ENCODE results near the gene RTTN. TPM values are rescaled to one million over a fixed set of nuclear protein-coding genes. Genes with fewer than 3 reads are reported as not detected.

Gene RTTN
- total and polyA plus RNA-seq, 2 donors (not counting 3 experiments of a cell fraction or from before 2014, with no cell fraction given) = 3.1 to 17.4 TPM

DNA sequence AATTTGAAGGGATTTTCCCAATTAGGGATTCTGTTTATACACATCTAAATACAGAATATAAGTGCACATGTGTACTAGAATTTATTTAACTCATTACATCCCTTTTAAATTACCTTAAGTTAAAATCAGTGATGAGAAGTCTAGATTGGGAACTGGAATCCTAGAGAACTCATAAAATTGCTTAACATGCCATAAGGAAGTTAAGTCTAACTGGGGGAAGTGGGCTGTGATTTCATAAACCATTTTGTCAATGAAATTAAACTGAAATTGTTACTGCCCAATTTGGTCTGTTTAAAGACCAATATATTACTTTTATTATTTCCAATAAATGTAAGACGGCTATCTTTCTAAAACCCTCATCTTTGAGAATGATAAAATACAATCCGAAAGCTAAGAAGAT is 185.5 kb downstream of the RTTN start:
- CTCF ChIA-PET = no interaction called here
- DNase-seq (ENCODE audit: low read depth, low spot score) (no peak), FAIRE-seq (no peak)
- Histone ChIP-seq H3K9ac (replicated peaks; ENCODE audit: extremely low read depth, insufficient read depth, low read length) (no peak overlapping the region), H3K79me2 (ENCODE audit: control insufficient read depth, insufficient read depth, low read length) (no peaks in the 10 kb centered on the region), H3K9me1 (replicated peaks; ENCODE audit: control insufficient read depth, extremely low read depth, insufficient read depth, low read length) (no peaks in the 10 kb centered on the region), H4K20me1 (replicated peaks; ENCODE audit: control insufficient read depth, extremely low read depth, insufficient read depth, low read length) (no peaks in the 10 kb centered on the region), H3K27ac (ENCODE audit: insufficient read depth, low read depth, low read length) (no peak overlapping the region), H3K9me3 (replicated peaks; ENCODE audit: control insufficient read depth, insufficient read depth, low read length) (no peaks in the 10 kb centered on the region), H3K4me3 (replicated peaks in 1 of 3; ENCODE audit: insufficient read depth in 1 of 3, low read depth in 1 of 3, low read length in 3 of 3) (no peak overlapping the region), H3K36me3 (ENCODE audit: control insufficient read depth in 2 of 2, extremely low read depth in 1 of 2, insufficient read depth in 2 of 2, low read length in 2 of 2) (peaks cover 0 to 4% of the 10 kb centered on the region in 2 experiments), H3K4me1 (ENCODE audit: control insufficient read depth, extremely low read depth, insufficient read depth, low read length) (no peaks in the 10 kb centered on the region), H3K27me3 (ENCODE audit: control insufficient read depth in 2 of 2, insufficient read depth in 2 of 2, low read length in 2 of 2) (no peaks in the 10 kb centered on the region), H2AFZ (ENCODE audit: low read depth, low read length) (no peak overlapping the region), H3K4me2 (ENCODE audit: insufficient read depth, low read length) (no peak overlapping the region)
- TF ChIP-seq POLR2A (IDR thresholded peaks at IDR 0.05; ENCODE audit: low read depth, low read length) (no peak), POLR2AphosphoS5 (IDR thresholded peaks at IDR 0.05; ENCODE audit: insufficient read depth, low read depth, low read length) (no peak), FOS (IDR thresholded peaks at IDR 0.05; ENCODE audit: borderline replicate concordance, insufficient read depth, low read length) (no peak), CTCF (IDR thresholded peaks at IDR 0.05; ENCODE audit: extremely low read depth in 1 of 2, insufficient read depth in 1 of 2, low read depth in 1 of 2, low read length in 2 of 2) (no peak), EZH2 (IDR thresholded peaks at IDR 0.05; ENCODE audit: borderline replicate concordance, low read depth, low read length, severe bottlenecking) (no peak), GATA2 (IDR thresholded peaks at IDR 0.05; ENCODE audit: insufficient read depth, insufficient read length, low read depth, low read length) (no peak), MYC (IDR thresholded peaks at IDR 0.05; ENCODE audit: low read depth, low read length) (no peak), JUN (IDR thresholded peaks at IDR 0.05; ENCODE audit: borderline replicate concordance, insufficient read depth, insufficient read length, low read depth) (no peak)
- TF ChIP-seq, protein P1, sequence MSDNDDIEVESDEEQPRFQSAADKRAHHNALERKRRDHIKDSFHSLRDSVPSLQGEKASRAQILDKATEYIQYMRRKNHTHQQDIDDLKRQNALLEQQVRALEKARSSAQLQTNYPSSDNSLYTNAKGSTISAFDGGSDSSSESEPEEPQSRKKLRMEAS (IDR thresholded peaks at IDR 0.05; ENCODE audit: insufficient read depth, insufficient read length) = no peak
- dilution Hi-C loops (cut with MboI; ENCODE audit: extremely low pct_ligation_motif_present, low sequenced_read_pairs) (no loop called here), intact Hi-C loops (cut with micrococcal nuclease) (no loop called here)
- BruUV-seq (replicated peaks) = no TSS peak
- POLR2A ChIA-PET = no interaction called here
